Hepatocyte (in vitro differentiated cells): Measurements from ENCODE around the gene IL1RL2. TPM values are rescaled to one million over a fixed set of nuclear protein-coding genes. Genes with fewer than 3 reads are reported as not detected.

Source experiments
- DNase-seq: peaks from one replicate; pipeline ENCODE4 v3.0.0-alpha.2; 2016; ENCODE audit warnings: low spot score
- H2AFZ ChIP-seq: fragments of 200-600 bp; sonication (generic); 2 replicates; pipeline ENCODE4 v1.6.0; 2016; ENCODE audit warnings: antibody characterized with exemption, mild to moderate bottlenecking
- H3K27ac ChIP-seq: fragments of 200-600 bp; sonication (generic); 2 replicates; pipeline ENCODE4 v1.5.1; 2016; ENCODE audit warnings: mild to moderate bottlenecking
- H3K27me3 ChIP-seq: fragments of 200-600 bp; sonication (generic); 2 replicates; pipeline ENCODE4 v1.6.1; 2016
- H3K36me3 ChIP-seq: fragments of 200-600 bp; sonication (generic); replicated peaks from 2 replicates; pipeline ENCODE4 v1.5.1; 2016; ENCODE audit warnings: low read depth; ENCODE audit not compliant: insufficient read depth
- H3K4me1 ChIP-seq: fragments of 200-600 bp; sonication (generic); 2 replicates; pipeline ENCODE4 v1.5.1; 2016; ENCODE audit warnings: mild to moderate bottlenecking, moderate library complexity; ENCODE audit not compliant: insufficient read depth
- H3K4me2 ChIP-seq: fragments of 200-600 bp; sonication (generic); 2 replicates; pipeline ENCODE4 v1.6.0; 2016
- H3K4me3 ChIP-seq: fragments of 200-600 bp; sonication (generic); 2 replicates; pipeline ENCODE4 v1.5.1; 2016; ENCODE audit warnings: mild to moderate bottlenecking
- H3K79me2 ChIP-seq: fragments of 200-600 bp; sonication (generic); 2 replicates; pipeline ENCODE4 v1.6.0; 2017; ENCODE audit warnings: mild to moderate bottlenecking
- H3K9me2 ChIP-seq: fragments of 200-600 bp; sonication (generic); replicated peaks from 2 replicates; pipeline ENCODE4 v1.6.0; 2017; ENCODE audit warnings: mild to moderate bottlenecking; ENCODE audit not compliant: insufficient read depth
- H3K9me3 ChIP-seq: fragments of 200-600 bp; sonication (generic); 2 replicates; pipeline ENCODE4 v1.5.1; 2016; ENCODE audit warnings: low read depth, mild to moderate bottlenecking
- H4K20me1 ChIP-seq: fragments of 200-600 bp; sonication (generic); 2 replicates; pipeline ENCODE4 v1.6.0; 2016; ENCODE audit warnings: mild to moderate bottlenecking; ENCODE audit not compliant: insufficient read depth, poor library complexity, severe bottlenecking
- CTCF ChIP-seq: fragments of 200-600 bp; sonication (generic); IDR thresholded peaks from 2 replicates; pipeline ENCODE4 v1.5.1; 2016; ENCODE audit warnings: antibody characterized with exemption, mild to moderate bottlenecking; ENCODE audit not compliant: poor library complexity
- EZH2 ChIP-seq: fragments of 200-600 bp; sonication (generic); IDR thresholded peaks from 2 replicates; pipeline ENCODE4 v1.6.1; 2016; ENCODE audit warnings: antibody characterized with exemption, mild to moderate bottlenecking, borderline replicate concordance
- EZH2phosphoT487 ChIP-seq: fragments of 200-600 bp; sonication (generic); IDR thresholded peaks from one replicate; pipeline ENCODE4 v1.6.1; 2018; ENCODE audit warnings: antibody characterized with exemption, mild to moderate bottlenecking, low read depth, moderate library complexity; ENCODE audit not compliant: unreplicated experiment, severe bottlenecking
- WGBS: methylation state at CpG from one replicate; pipeline ENCODE4 v1.1.6; 2016; ENCODE audit warnings: low lambda C conversion rate; ENCODE audit errors: missing lambda C conversion rate; 5-methylcytosine and 5-hydroxymethylcytosine counted together
- polyA plus RNA-seq: library from polyadenylated mRNA; unstranded; fragments of >200 nt; fragmentation: Nextera tagmentation; extraction: Ambion mirVana; gene quantifications from 2 replicates; pipeline ENCODE4 v1.2.1, GENCODE V29; 2016
- total RNA-seq: library from RNA; depleted of rRNA; stranded (reverse); fragments of >200 nt; gene quantifications from 2 replicates; pipeline ENCODE4 v1.2.3, GENCODE V29; 2014

Gene IL1RL2
- total and polyA plus RNA-seq, 2 experiments from 2014 or later: 1.3 TPM; not detected in 1

- Histone ChIP-seq H3K4me2 (peak overlapping the region; percentile 73), H3K27me3 (no peaks in the 10 kb centered on the region), H3K9me3 (no peaks in the 10 kb centered on the region), H3K27ac (no peak overlapping the region), H3K4me3 (no peak overlapping the region), H3K79me2 (no peaks in the 10 kb centered on the region), H4K20me1 (no peaks in the 10 kb centered on the region), H3K4me1 (peaks cover 4% of the 10 kb centered on the region), H2AFZ (peak overlapping the region; percentile 51), H3K9me2 (no peaks in the 10 kb centered on the region), H3K36me3 (no peaks in the 10 kb centered on the region)
- TF ChIP-seq EZH2 (no peak), CTCF (no peak), EZH2phosphoT487 (no peak)
- peak; percentile 30 for DNase-seq
- 57% methylated on average over 39 of the region's 50 CpGs for WGBS
Measured at GRCh38 chr2:102187496-102188150, 800 bp downstream of the IL1RL2 start.

- Histone ChIP-seq H3K27ac (no peak overlapping the region), H4K20me1 (no peaks in the 10 kb centered on the region), H3K9me2 (no peaks in the 10 kb centered on the region), H3K4me3 (no peak overlapping the region), H3K4me2 (no peak overlapping the region), H3K79me2 (no peaks in the 10 kb centered on the region), H3K9me3 (no peaks in the 10 kb centered on the region), H3K27me3 (no peaks in the 10 kb centered on the region), H3K4me1 (peaks cover 4% of the 10 kb centered on the region), H3K36me3 (no peaks in the 10 kb centered on the region), H2AFZ (no peak overlapping the region)
- TF ChIP-seq EZH2 (no peak), EZH2phosphoT487 (no peak), CTCF (no peak)
- DNase-seq: peak; percentile 60
- 75% methylated on average over 10 of the region's 10 CpGs for WGBS
Measured at GRCh38 chr2:102190430-102191107, 3.7 kb downstream of the IL1RL2 start.

GRCh38 chr2:102191501-102191900, 4.7 kb downstream of the IL1RL2 start:
- Histone ChIP-seq H3K4me1 (peaks cover 4% of the 10 kb centered on the region), H3K27ac (no peak overlapping the region), H3K36me3 (no peaks in the 10 kb centered on the region), H3K4me2 (no peak overlapping the region), H3K9me3 (no peaks in the 10 kb centered on the region), H3K79me2 (no peaks in the 10 kb centered on the region), H2AFZ (no peak overlapping the region), H4K20me1 (no peaks in the 10 kb centered on the region), H3K9me2 (no peaks in the 10 kb centered on the region), H3K4me3 (no peak overlapping the region), H3K27me3 (no peaks in the 10 kb centered on the region)
- no peak for DNase-seq
- no peak for TF ChIP-seq CTCF
- TF ChIP-seq EZH2: no peak
- TF ChIP-seq EZH2phosphoT487: no peak
- 97% methylated on average over 1 of the region's 1 CpG for WGBS
